ENCODE data around the gene SLC9A3.

Gene SLC9A3

GRCh38 chr5:496028-496427 lies 28.2 kb downstream of the SLC9A3 start:
- no peak for TF ChIP-seq ZBTB7A (IDR thresholded peaks at IDR 0.05; ENCODE audit: low read depth)
- TF ChIP-seq TCF12 (IDR thresholded peaks at IDR 0.05; ENCODE audit: low read depth): no peak
- no peak for TF ChIP-seq NFIC (IDR thresholded peaks at IDR 0.05)
- TF ChIP-seq TAF1 (IDR thresholded peaks at IDR 0.05; ENCODE audit: low read depth): no peak
- TF ChIP-seq YY1 (IDR thresholded peaks at IDR 0.05; ENCODE audit: low read depth): no peak
- TF ChIP-seq FOXM1 (IDR thresholded peaks at IDR 0.05; ENCODE audit: borderline replicate concordance, low read depth): no peak

GRCh38 chr5:494667-495255 lies 29.5 kb downstream of the SLC9A3 start:
- no peak for TF ChIP-seq EP300 (IDR thresholded peaks at IDR 0.05; ENCODE audit: borderline replicate concordance)
- no peak for TF ChIP-seq USF1 (IDR thresholded peaks at IDR 0.05)
- no peak for TF ChIP-seq MAX (IDR thresholded peaks at IDR 0.05)
- no peak for TF ChIP-seq TCF12 (IDR thresholded peaks at IDR 0.05; ENCODE audit: low read depth)
- no peak for TF ChIP-seq EGR1 (IDR thresholded peaks at IDR 0.05)
- TF ChIP-seq RAD21 (IDR thresholded peaks at IDR 0.05; ENCODE audit: low read depth): no peak
- TF ChIP-seq FOXM1 (IDR thresholded peaks at IDR 0.05; ENCODE audit: borderline replicate concordance, low read depth): no peak
- TF ChIP-seq REST (IDR thresholded peaks at IDR 0.05; ENCODE audit: low read depth): no peak
- no peak for TF ChIP-seq ZBTB7A (IDR thresholded peaks at IDR 0.05; ENCODE audit: low read depth)
- no peak for TF ChIP-seq CEBPB (IDR thresholded peaks at IDR 0.05)
- TF ChIP-seq NFIC (IDR thresholded peaks at IDR 0.05): no peak
- TF ChIP-seq CREB1 (IDR thresholded peaks at IDR 0.05; ENCODE audit: low read depth): no peak
- no peak for TF ChIP-seq TEAD4 (IDR thresholded peaks at IDR 0.05)
- no peak for TF ChIP-seq TAF1 (IDR thresholded peaks at IDR 0.05; ENCODE audit: low read depth)
- TF ChIP-seq YY1 (IDR thresholded peaks at IDR 0.05; ENCODE audit: low read depth): no peak

GRCh38 chr5:493758-494157 lies 30.5 kb downstream of the SLC9A3 start:
- TF ChIP-seq EGR1 (IDR thresholded peaks at IDR 0.05) (no peak), CREB1 (IDR thresholded peaks at IDR 0.05; ENCODE audit: low read depth) (no peak), RAD21 (IDR thresholded peaks at IDR 0.05; ENCODE audit: low read depth) (no peak), EP300 (IDR thresholded peaks at IDR 0.05; ENCODE audit: borderline replicate concordance) (no peak), MAX (IDR thresholded peaks at IDR 0.05) (no peak), TAF1 (IDR thresholded peaks at IDR 0.05; ENCODE audit: low read depth) (no peak), FOXM1 (IDR thresholded peaks at IDR 0.05; ENCODE audit: borderline replicate concordance, low read depth) (no peak), CEBPB (IDR thresholded peaks at IDR 0.05) (no peak), YY1 (IDR thresholded peaks at IDR 0.05; ENCODE audit: low read depth) (no peak), REST (IDR thresholded peaks at IDR 0.05; ENCODE audit: low read depth) (no peak)

- TF ChIP-seq RAD21 (IDR thresholded peaks at IDR 0.05; ENCODE audit: low read depth) (no peak), ZBTB7A (IDR thresholded peaks at IDR 0.05; ENCODE audit: low read depth) (no peak), YY1 (IDR thresholded peaks at IDR 0.05; ENCODE audit: low read depth) (no peak), USF1 (IDR thresholded peaks at IDR 0.05) (no peak), TCF12 (IDR thresholded peaks at IDR 0.05; ENCODE audit: low read depth) (no peak), REST (IDR thresholded peaks at IDR 0.05; ENCODE audit: low read depth) (no peak), CEBPB (IDR thresholded peaks at IDR 0.05) (no peak), FOXM1 (IDR thresholded peaks at IDR 0.05; ENCODE audit: borderline replicate concordance, low read depth) (no peak), EGR1 (IDR thresholded peaks at IDR 0.05) (no peak), MAX (IDR thresholded peaks at IDR 0.05) (no peak), CREB1 (IDR thresholded peaks at IDR 0.05; ENCODE audit: low read depth) (no peak), TEAD4 (IDR thresholded peaks at IDR 0.05) (no peak), EP300 (IDR thresholded peaks at IDR 0.05; ENCODE audit: borderline replicate concordance) (no peak), NFIC (IDR thresholded peaks at IDR 0.05) (no peak), TAF1 (IDR thresholded peaks at IDR 0.05; ENCODE audit: low read depth) (no peak)
These were observed 31.0 kb downstream of the SLC9A3 start for GRCh38 chr5:493119-493701.

All from Ishikawa (cell line).